ENCODE measurements around the gene CRISP1.

GRCh38 chr6:49813248-49813647 lies 53.1 kb downstream of the CRISP1 start:
- TF ChIP-seq CTCF (IDR thresholded peaks at IDR 0.05), result no peak
- TF ChIP-seq EZH2 (IDR thresholded peaks at IDR 0.05; ENCODE audit: borderline replicate concordance, insufficient read depth, low read depth, low read length, poor library complexity, severe bottlenecking), result no peak

All from B cell (primary cell).